ENCODE data around the gene KCNK3. TPM values are rescaled to one million over a fixed set of nuclear protein-coding genes. Genes with fewer than 3 reads are reported as not detected.
A peak's percentile ranks its signal among the peaks of the same experiment; 100 is the strongest.

The KCNK3 gene
- total and polyA plus RNA-seq, 10 donors, result 0.61 to 6.0 (median 2.0) TPM

- Histone ChIP-seq H3K36me3 (no peaks in the 10 kb centered on the region), H3K4me3 (no peak overlapping the region), H3K27me3 (replicated peaks in 1 of 7) (peaks cover 0 to 4% (median 0%) of the 10 kb centered on the region in 7 donors), H3K27ac (peak overlapping the region in 1 of 8 donors; percentile 11), H3K4me1 (peaks cover 0 to 18% (median 4%) of the 10 kb centered on the region in 6 donors), H3K9me3 (no peaks in the 10 kb centered on the region)
- peak; percentile 21 for DNase-seq
- intact Hi-C loops (cut with DNase I; ENCODE audit: low total_unique reads), result no loop called here
- no peak for TF ChIP-seq CTCF (IDR thresholded peaks at IDR 0.05 in 8 of 11, conservative IDR thresholded peaks at IDR 0.05 in 3 of 11)
- no peak for TF ChIP-seq POLR2A (IDR thresholded peaks at IDR 0.05)
- no peak for TF ChIP-seq POLR2AphosphoS5 (IDR thresholded peaks at IDR 0.05)
- 72 to 86% (median 77%) methylated on average over 12 of the region's 12 CpGs for WGBS, 5 donors
Observed at GRCh38 chr2:26649992-26650712, 42.4 kb upstream of the KCNK3 start.

GRCh38 chr2:26650713-26651469, 41.6 kb upstream of the KCNK3 start:
- Histone ChIP-seq H3K27me3 (replicated peaks in 1 of 7) (peaks cover 0 to 4% (median 0%) of the 10 kb centered on the region in 7 donors), H3K36me3 (no peaks in the 10 kb centered on the region), H3K9me3 (no peaks in the 10 kb centered on the region), H3K27ac (peak overlapping the region in 6 of 8 donors; percentile 11 to 68 (median 55)), H3K4me1 (peaks cover 0 to 18% (median 4%) of the 10 kb centered on the region in 6 donors), H3K4me3 (no peak overlapping the region)
- peak; percentile 21 for DNase-seq
- WGBS, 5 donors, result 68 to 78% (median 76%) methylated on average over 12 of the region's 12 CpGs
- intact Hi-C loops (cut with DNase I; ENCODE audit: low total_unique reads), result no loop called here
- TF ChIP-seq POLR2A (IDR thresholded peaks at IDR 0.05) (no peak), POLR2AphosphoS5 (IDR thresholded peaks at IDR 0.05) (no peak), CTCF (IDR thresholded peaks at IDR 0.05 in 8 of 11, conservative IDR thresholded peaks at IDR 0.05 in 3 of 11) (no peak)

GRCh38 chr2:26651470-26651771, 41.1 kb upstream of the KCNK3 start:
- H3K27me3 ChIP-seq (replicated peaks in 1 of 7), result peaks cover 0 to 4% (median 0%) of the 10 kb centered on the region in 7 donors
- peaks cover 0 to 18% (median 4%) of the 10 kb centered on the region in 6 donors for H3K4me1 ChIP-seq
- 71 to 92% (median 73%) methylated on average over 7 of the region's 7 CpGs for WGBS, 5 donors
- TF ChIP-seq POLR2AphosphoS5 (IDR thresholded peaks at IDR 0.05), result no peak
- TF ChIP-seq POLR2A (IDR thresholded peaks at IDR 0.05), result no peak
- TF ChIP-seq CTCF (IDR thresholded peaks at IDR 0.05 in 8 of 11, conservative IDR thresholded peaks at IDR 0.05 in 3 of 11), result no peak
- no peaks in the 10 kb centered on the region for H3K9me3 ChIP-seq
- peak; percentile 34 for DNase-seq
- no peaks in the 10 kb centered on the region for H3K36me3 ChIP-seq
- intact Hi-C loops (cut with DNase I; ENCODE audit: low total_unique reads), result no loop called here
- H3K4me3 ChIP-seq, result no peak overlapping the region
- H3K27ac ChIP-seq, result peak overlapping the region in 5 of 8 donors; percentile 41 to 68 (median 57)

- WGBS, 5 donors, result 80 to 84% (median 81%) methylated on average over 7 of the region's 7 CpGs
- H3K4me1 ChIP-seq, result peaks cover 0 to 18% (median 4%) of the 10 kb centered on the region in 6 donors
Observed at GRCh38 chr2:26651799-26652198, 40.7 kb upstream of the KCNK3 start.

More at GRCh38 chr2:26651799-26652198, 40.7 kb upstream of the KCNK3 start:
- TF ChIP-seq CTCF (IDR thresholded peaks at IDR 0.05 in 8 of 11, conservative IDR thresholded peaks at IDR 0.05 in 3 of 11) (no peak), POLR2AphosphoS5 (IDR thresholded peaks at IDR 0.05) (no peak), POLR2A (IDR thresholded peaks at IDR 0.05) (no peak)
- Histone ChIP-seq H3K36me3 (no peaks in the 10 kb centered on the region), H3K27me3 (replicated peaks in 1 of 7) (peaks cover 0 to 4% (median 0%) of the 10 kb centered on the region in 7 donors), H3K9me3 (no peaks in the 10 kb centered on the region), H3K4me3 (no peak overlapping the region), H3K27ac (peak overlapping the region in 5 of 8 donors; percentile 35 to 68 (median 57))
- DNase-seq, result peak; percentile 25
- intact Hi-C loops (cut with DNase I; ENCODE audit: low total_unique reads), result no loop called here

Measured in spleen (tissue), 11 donors.